Measurements from ENCODE around the gene OSBPL7. TPM values are rescaled to one million over a fixed set of nuclear protein-coding genes. Genes with fewer than 3 reads are reported as not detected.

Gene OSBPL7
- total and polyA plus RNA-seq, 2 of the 13 experiments (the other 11 are each of a cell fraction or from before 2014, with no cell fraction given) = 4.7 to 6.6 TPM

GRCh38 chr17:47821424-47822391 lies at the start of gene OSBPL7 (continued):
- no peak for TF ChIP-seq CHD2 (IDR thresholded peaks at IDR 0.05; ENCODE audit: low read depth, low read length)
- TF ChIP-seq RORA (CRISPR knock-in tag; IDR thresholded peaks at IDR 0.05) = no peak

GRCh38 chr17:47871048-47871447 lies 49.5 kb upstream of the OSBPL7 start:
- CTCF ChIA-PET (ENCODE audit: low intra/inter-chr PET ratio, low total read pairs) = no interaction called here
- H3K27me3 ChIP-seq (ENCODE audit: control insufficient read depth in 1 of 2, insufficient read depth in 2 of 2, low read length in 2 of 2) = peaks cover 5 to 45% of the 10 kb centered on the region in 2 experiments
- TF ChIP-seq ATF5 (CRISPR knock-in tag; IDR thresholded peaks at IDR 0.05; ENCODE audit: low read depth) (no peak), ZNF484 (CRISPR knock-in tag; IDR thresholded peaks at IDR 0.05; ENCODE audit: borderline replicate concordance, low read depth) (no peak), ZNF468 (CRISPR knock-in tag; IDR thresholded peaks at IDR 0.05) (no peak), SOX13 (IDR thresholded peaks at IDR 0.05) (no peak), SOX13 (CRISPR knock-in tag; conservative IDR thresholded peaks at IDR 0.05 in 1 of 2, IDR thresholded peaks at IDR 0.05 in 1 of 2) (no peak), ETV5 (CRISPR knock-in tag; IDR thresholded peaks at IDR 0.05; ENCODE audit: borderline replicate concordance) (no peak), ZNF713 (CRISPR knock-in tag; IDR thresholded peaks at IDR 0.05) (no peak), BCL3 (CRISPR knock-in tag; IDR thresholded peaks at IDR 0.05) (no peak), AGO2 (optimal IDR thresholded peaks at IDR 0.05; ENCODE audit: low read depth, low read length) (no peak), AGO1 (IDR thresholded peaks at IDR 0.05; ENCODE audit: low read depth, low read length, poor library complexity, severe bottlenecking) (no peak), TMF1 (CRISPR knock-in tag; IDR thresholded peaks at IDR 0.05; ENCODE audit: low read depth) (no peak), MIER2 (CRISPR knock-in tag; IDR thresholded peaks at IDR 0.05) (no peak), ZBTB10 (CRISPR knock-in tag; IDR thresholded peaks at IDR 0.05; ENCODE audit: borderline replicate concordance) (no peak), ZNF326 (CRISPR knock-in tag; IDR thresholded peaks at IDR 0.05; ENCODE audit: borderline replicate concordance) (no peak)

More at GRCh38 chr17:47871048-47871447, 49.5 kb upstream of the OSBPL7 start:
- H3K36me3 ChIP-seq (replicated peaks in 1 of 2; ENCODE audit: control insufficient read depth in 1 of 2, insufficient read depth in 2 of 2, low read length in 2 of 2) = no peaks in the 10 kb centered on the region
- no peak overlapping the region for H3K4me3 ChIP-seq (replicated peaks in 1 of 3; ENCODE audit: insufficient read depth in 1 of 3, low read depth in 2 of 3, low read length in 3 of 3)
- H3K79me2 ChIP-seq (ENCODE audit: insufficient read depth, low read length) = no peaks in the 10 kb centered on the region
- intact Hi-C loops (cut with micrococcal nuclease; ENCODE audit: unreplicated experiment) = loop anchor here (5.0 kb wide), 1 partner anchor 651 kb away; no protein-coding TSS in a partner anchor
- POLR2A ChIA-PET = no interaction called here
- no peaks in the 10 kb centered on the region for H4K20me1 ChIP-seq (ENCODE audit: insufficient read depth, low read length)
- no peak overlapping the region for H3K4me2 ChIP-seq (ENCODE audit: low read depth, low read length)
- no peaks in the 10 kb centered on the region for H3K9me3 ChIP-seq (ENCODE audit: low read length)
- H2AFZ ChIP-seq (ENCODE audit: low read length) = no peak overlapping the region
- in situ Hi-C loops (cut with HindIII; ENCODE audit: extremely low pct_ligation_motif_present, low pct_unique_long_range_greater_than_20kb) = no loop called here
- peaks cover 6% of the 10 kb centered on the region for H3K4me1 ChIP-seq (ENCODE audit: insufficient read depth, low read length)
- no peak overlapping the region for H3K27ac ChIP-seq (ENCODE audit: extremely low read length, insufficient read depth, low read length)
- DNase-seq (ENCODE audit: low spot score) (no peak), FAIRE-seq (no peak), ATAC-seq (no peak)
- H3K9ac ChIP-seq (ENCODE audit: insufficient read depth, low read depth, low read length) = no peak overlapping the region
- BruUV-seq (replicated peaks) = no TSS peak

All from HepG2 (cell line).